Kidney tubule cell (primary cell): ENCODE data around the gene SPNS3.

ENCODE experiments used
- DNase-seq: peaks from one replicate; pipeline ENCODE4 v3.0.0-alpha.2; 2018; ENCODE audit warnings: low spot score

The SPNS3 gene

GRCh38 chr17:4426499-4427208 lies 7.1 kb upstream of the SPNS3 start:
- DNase-seq, result peak; percentile 71

GRCh38 chr17:4427505-4427904 lies 6.2 kb upstream of the SPNS3 start:
- DNase-seq, result no peak

GRCh38 chr17:4436381-4436780 lies 2.6 kb downstream of the SPNS3 start:
- DNase-seq, result no peak

- no peak for DNase-seq
Observed at GRCh38 chr17:4436846-4437245, 3.1 kb downstream of the SPNS3 start.

- DNase-seq, result no peak
Observed at GRCh38 chr17:4438162-4438944, 4.6 kb downstream of the SPNS3 start.

GRCh38 chr17:4440021-4440420 lies 6.3 kb downstream of the SPNS3 start:
- DNase-seq, result no peak

- DNase-seq, result no peak
Observed at GRCh38 chr17:4440690-4441686, 7.2 kb downstream of the SPNS3 start.

- DNase-seq, result no peak
Observed at GRCh38 chr17:4442582-4442981, 8.8 kb downstream of the SPNS3 start.

GRCh38 chr17:4443476-4443875 lies 9.7 kb downstream of the SPNS3 start:
- no peak for DNase-seq

GRCh38 chr17:4444782-4445473 lies 11.2 kb downstream of the SPNS3 start:
- peak; percentile 83 for DNase-seq

GRCh38 chr17:4445731-4446130 lies 12.0 kb downstream of the SPNS3 start:
- no peak for DNase-seq

GRCh38 chr17:4446326-4447071 lies 12.8 kb downstream of the SPNS3 start:
- no peak for DNase-seq

GRCh38 chr17:4448197-4448980 lies 14.6 kb downstream of the SPNS3 start:
- DNase-seq, result peak; percentile 44

GRCh38 chr17:4449736-4450135 lies 16.0 kb downstream of the SPNS3 start:
- DNase-seq, result no peak

- DNase-seq, result no peak
Observed at GRCh38 chr17:4450710-4451316, 17.1 kb downstream of the SPNS3 start.

- DNase-seq, result no peak
Observed at GRCh38 chr17:4453812-4454591, 20.3 kb downstream of the SPNS3 start.

GRCh38 chr17:4460661-4461060 lies 26.9 kb downstream of the SPNS3 start:
- DNase-seq, result no peak

GRCh38 chr17:4463818-4464476 lies 30.2 kb downstream of the SPNS3 start:
- DNase-seq, result no peak
